Naive thymus-derived CD8-positive, alpha-beta T cell (primary cell): ENCODE results near the gene TANC2. TPM values are rescaled to one million over a fixed set of nuclear protein-coding genes. Genes with fewer than 3 reads are reported as not detected.

Source experiments
- ATAC-seq, 2 donors: fragments of 150-1000 bp; cut with Tn5 transposase in 1 of 2; sonication (Bioruptor Pico), chemical (Tn5 transposase) in 1 of 2; 1 replicate in 1 of 2; 2 replicates in 1 of 2; pipeline ENCODE4 v1.10.0; 2021; ENCODE audit warnings: mild to moderate bottlenecking in 2 of 2, moderate library complexity in 2 of 2
- POLR2A ChIA-PET: fragments of 350-600 bp; sonication (Branson Sonifier 250); formaldehyde crosslinking; loops from one replicate; lab custom pipeline; 2021; ENCODE audit warnings: antibody characterized with exemption; lab: Charles Lee
- DNase-seq, 10 donors: peaks; one replicate each; pipeline versions ENCODE4 v3.0.0 to v3.0.0-alpha.2; 2020 to 2022
- H3K27ac Mint-ChIP-seq, 10 donors: one replicate each; pipeline ENCODE4 v1.8.0; 2020 to 2022; ENCODE audit warnings: mild to moderate bottlenecking in 10 of 10, mixed read lengths in 10 of 10, moderate library complexity in 4 of 10, inconsistent platforms in 1 of 10
- H3K27me3 Mint-ChIP-seq, 5 donors: one replicate each; pipeline ENCODE4 v1.8.0; 2021 to 2022; ENCODE audit warnings: mixed read lengths in 5 of 5
- H3K36me3 Mint-ChIP-seq, 3 donors: one replicate each; pipeline ENCODE4 v1.8.0; 2020 to 2022; ENCODE audit warnings: mixed read lengths in 3 of 3, mild to moderate bottlenecking in 2 of 3, inconsistent platforms in 1 of 3
- H3K4me1 Mint-ChIP-seq, 4 donors: one replicate each; pipeline ENCODE4 v1.8.0; 2021 to 2022; ENCODE audit warnings: mixed read lengths in 4 of 4
- H3K4me3 Mint-ChIP-seq, 10 donors: one replicate each; pipeline ENCODE4 v1.8.0; 2020 to 2022; ENCODE audit warnings: mild to moderate bottlenecking in 10 of 10, mixed read lengths in 10 of 10, moderate library complexity in 6 of 10, inconsistent platforms in 1 of 10
- H3K9me3 Mint-ChIP-seq, 9 donors: one replicate each; pipeline ENCODE4 v1.8.0; 2020 to 2022; ENCODE audit warnings: mixed read lengths in 9 of 9, mild to moderate bottlenecking in 3 of 9, inconsistent platforms in 1 of 9, moderate library complexity in 1 of 9
- polyA plus RNA-seq, 3 donors: library from polyadenylated mRNA; unstranded; fragments of 300-500 nt; fragmentation: Illumina TruSeq; gene quantifications; one replicate each; pipeline ENCODE4 v1.2.3, GENCODE V29; 2021
- total RNA-seq, 8 experiments: library from RNA in 2 of 8; stranded (reverse) in 2 of 8; gene quantifications; one replicate each; pipeline ENCODE4 v1.2.3 and lab custom pipeline; 2021 to 2026

TANC2 gene
- 10 to 100 TPM; 35.8 to 39.6 TPM for total RNA-seq
- polyA plus RNA-seq = 1 to 10 TPM; 4.0 to 6.0 (median 5.3) TPM
- 6.1 to 40.4 (median 30.1) reads per million in 6 experiments for total RNA-seq (lab: John Stamatoyannopoulos, UW)

DNA sequence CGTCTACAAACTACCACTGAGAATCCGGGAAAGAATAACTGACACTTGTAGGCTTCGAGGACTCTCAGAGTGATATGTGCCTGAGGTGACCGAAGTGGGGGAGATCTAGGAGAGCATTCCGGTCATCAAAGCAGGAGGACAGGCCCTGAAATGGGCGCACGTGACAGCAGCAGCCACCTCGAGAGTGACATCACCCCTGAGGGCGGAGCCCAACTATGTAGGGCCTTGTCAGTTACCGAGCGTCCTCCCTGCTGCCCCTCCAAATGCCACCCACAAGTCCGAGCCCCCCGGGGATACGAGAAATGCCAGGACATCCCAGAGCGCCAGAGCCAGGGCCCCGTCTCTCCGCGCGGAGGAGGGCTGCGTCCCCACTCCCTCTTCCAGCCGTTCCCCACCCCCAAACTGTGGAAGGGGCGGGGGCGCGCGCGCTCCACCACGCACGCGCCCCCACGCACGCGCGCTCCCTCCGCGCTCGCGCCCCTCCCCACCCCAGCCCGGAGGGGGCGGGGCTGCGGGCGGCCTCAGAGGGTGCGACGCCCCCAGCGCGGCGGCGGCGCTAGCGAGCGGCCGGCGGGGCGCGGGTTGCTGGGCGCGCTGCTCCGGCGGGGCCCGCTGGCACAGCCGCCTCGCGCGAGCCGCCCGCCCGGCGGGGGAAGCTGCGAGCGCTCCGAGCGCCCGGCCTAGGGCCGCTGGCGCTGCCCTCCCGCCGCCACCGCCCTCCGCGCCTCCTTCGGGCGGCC is at the start of gene TANC2:
Gene TANC2 (plus strand): TSS at position 550 of the 740 bp plus-strand sequence. CDS start 43,325 bp downstream, outside the sequence.
- POLR2A ChIA-PET = interaction anchor here (1.1 to 2.4 kb wide), 2 partner anchors 241 to 310 kb away, joined by 6 to 12 read pairs; no protein-coding TSS in a partner anchor
- peak; percentile 76 to 95 (median 88) for DNase-seq
- H3K27me3 Mint-ChIP-seq = peaks cover 0 to 2% (median 0%) of the 10 kb centered on the region in 5 donors

DNA sequence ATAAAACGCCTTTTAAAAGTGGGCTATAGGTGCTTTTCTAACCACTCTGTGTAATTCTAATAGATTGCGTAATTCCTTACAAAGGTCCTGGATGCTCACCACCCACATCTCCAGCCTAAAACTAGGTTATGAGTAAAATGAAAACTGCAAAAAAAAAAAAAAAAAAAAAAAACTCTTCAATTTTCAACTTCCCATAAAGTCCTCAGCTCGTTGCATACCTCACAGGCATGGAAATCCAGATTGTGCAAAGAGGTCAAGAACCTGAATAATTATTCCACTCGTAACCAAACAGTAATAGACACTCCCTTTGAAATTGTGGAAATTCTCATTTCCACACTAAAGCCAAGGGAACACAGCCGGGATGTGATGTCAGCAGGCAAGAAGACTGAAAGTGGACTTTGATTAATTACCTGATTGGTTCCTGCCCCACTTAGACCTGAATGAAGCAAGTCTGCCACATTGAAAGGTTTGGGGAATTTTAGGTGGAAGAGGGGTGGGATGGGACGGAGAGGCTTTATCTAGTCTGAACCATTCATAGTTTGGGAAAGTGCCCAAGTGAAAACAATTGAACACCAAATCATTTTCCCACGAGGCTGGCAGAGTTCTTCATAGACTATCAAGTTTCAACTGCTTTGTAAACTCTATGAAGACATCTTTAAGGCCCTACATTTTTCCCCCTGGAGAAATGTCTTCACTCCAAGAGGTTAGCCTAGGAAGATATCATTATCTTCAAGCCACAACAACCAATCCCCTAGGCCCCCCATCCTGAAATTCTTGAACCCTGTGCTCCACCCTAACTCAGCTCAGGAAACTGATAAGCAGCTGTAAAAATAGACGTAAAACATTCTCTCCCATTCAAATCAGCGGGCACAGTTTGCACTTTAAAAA is 49.1 kb upstream of the TANC2 start:
- peaks cover 0 to 5% (median 0%) of the 10 kb centered on the region in 3 donors for H3K36me3 Mint-ChIP-seq
- POLR2A ChIA-PET = no interaction called here
- H3K27me3 Mint-ChIP-seq = peaks cover 8 to 23% (median 12%) of the 10 kb centered on the region in 5 donors
- no peak for ATAC-seq
- H3K4me1 Mint-ChIP-seq = no peaks in the 10 kb centered on the region
- H3K4me3 Mint-ChIP-seq = no peak overlapping the region
- no peak for DNase-seq
- H3K27ac Mint-ChIP-seq = no peak overlapping the region
- peaks cover 0 to 9% (median 3%) of the 10 kb centered on the region in 9 donors for H3K9me3 Mint-ChIP-seq

More for the DNA sequence above, at the start of gene TANC2:
- H3K4me3 Mint-ChIP-seq = peak within 1 kb of the TSS; percentile 89 to 98 (median 94)
- H3K9me3 Mint-ChIP-seq = no peaks in the 10 kb centered on the region
- H3K36me3 Mint-ChIP-seq = no peaks in the 10 kb centered on the region
- H3K4me1 Mint-ChIP-seq = peaks cover 22 to 38% (median 31%) of the 10 kb centered on the region in 4 donors
- ATAC-seq = peak; percentile 74 to 75
- peak within 1 kb of the TSS; percentile 97 to 100 (median 98) for H3K27ac Mint-ChIP-seq

DNA sequence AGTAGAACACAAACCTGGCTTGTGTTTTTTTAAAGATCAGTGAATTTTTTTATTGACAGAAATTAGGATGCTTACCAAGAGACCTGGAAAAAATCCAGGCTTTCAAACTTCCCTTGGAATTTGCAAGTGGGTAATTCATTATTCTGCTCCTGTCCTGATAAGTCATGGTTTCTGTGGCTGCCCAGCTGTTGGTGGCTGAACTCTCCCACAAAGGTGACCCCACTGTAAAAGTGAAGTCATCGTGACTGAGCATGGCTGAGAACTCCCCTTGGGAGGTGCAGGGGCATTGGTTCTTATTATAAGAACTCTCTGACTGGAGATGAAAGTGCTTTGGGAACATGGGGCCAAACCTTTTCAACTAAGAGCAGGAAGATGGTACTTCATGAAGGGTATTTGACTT is 46.6 kb upstream of the TANC2 start:
- peaks cover 0 to 2% (median 0%) of the 10 kb centered on the region in 9 donors for H3K9me3 Mint-ChIP-seq
- peak overlapping the region in 2 of 10 donors; percentile 15 to 37 for H3K27ac Mint-ChIP-seq
- H3K36me3 Mint-ChIP-seq = no peaks in the 10 kb centered on the region
- no peak for DNase-seq
- H3K27me3 Mint-ChIP-seq = peaks cover 6 to 13% (median 8%) of the 10 kb centered on the region in 5 donors
- POLR2A ChIA-PET = no interaction called here
- ATAC-seq = no peak
- no peaks in the 10 kb centered on the region for H3K4me1 Mint-ChIP-seq
- no peak overlapping the region for H3K4me3 Mint-ChIP-seq

DNA sequence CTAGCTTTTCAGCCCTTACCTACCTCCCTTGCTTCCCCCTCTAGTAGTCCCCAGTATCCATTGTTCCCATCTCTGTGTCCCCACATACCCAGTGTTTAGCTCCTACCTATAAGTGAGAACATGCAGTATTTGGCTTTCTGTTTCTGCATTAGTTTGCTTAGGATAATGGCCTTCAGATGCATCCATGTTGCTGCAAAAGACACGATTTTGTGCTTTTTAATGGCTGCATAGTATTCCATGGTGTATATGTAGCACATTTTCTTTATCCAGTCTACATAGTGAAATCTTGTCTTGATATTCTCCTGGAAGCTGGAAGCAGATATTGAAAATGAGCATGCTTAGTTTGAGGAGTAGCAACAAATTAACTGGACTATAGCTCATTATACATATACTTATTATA is 45.7 kb upstream of the TANC2 start:
- H3K9me3 Mint-ChIP-seq = peaks cover 0 to 2% (median 0%) of the 10 kb centered on the region in 9 donors
- DNase-seq (no peak), ATAC-seq (no peak)
- POLR2A ChIA-PET = no interaction called here
- no peak overlapping the region for H3K27ac Mint-ChIP-seq
- no peaks in the 10 kb centered on the region for H3K36me3 Mint-ChIP-seq
- no peak overlapping the region for H3K4me3 Mint-ChIP-seq
- no peaks in the 10 kb centered on the region for H3K4me1 Mint-ChIP-seq
- H3K27me3 Mint-ChIP-seq = peaks cover 1 to 13% (median 3%) of the 10 kb centered on the region in 5 donors

DNA sequence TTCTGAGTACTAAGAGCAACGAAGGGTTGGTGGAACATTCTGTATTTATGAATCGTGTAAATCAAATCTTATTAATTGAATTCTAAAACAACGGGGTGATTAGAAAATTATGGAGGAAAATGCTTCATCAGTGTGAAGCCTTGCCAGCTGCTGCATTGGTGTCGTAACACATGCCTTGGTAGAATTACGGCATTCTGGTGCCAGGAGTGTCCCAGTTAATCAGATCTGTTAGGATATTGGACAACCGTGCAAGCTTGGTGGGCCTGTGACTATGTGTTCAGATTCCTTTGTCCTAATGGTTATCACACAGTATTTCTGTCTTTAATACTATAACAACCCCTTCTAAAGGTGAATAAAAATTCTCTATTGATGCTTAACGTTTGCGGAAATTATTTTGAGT is 44.2 kb upstream of the TANC2 start:
- H3K4me3 Mint-ChIP-seq = no peak overlapping the region
- POLR2A ChIA-PET = no interaction called here
- DNase-seq = no peak
- peaks cover 0 to 7% (median 3%) of the 10 kb centered on the region in 5 donors for H3K27me3 Mint-ChIP-seq
- peaks cover 0 to under 1% (median 0%) of the 10 kb centered on the region in 9 donors for H3K9me3 Mint-ChIP-seq
- H3K4me1 Mint-ChIP-seq = no peaks in the 10 kb centered on the region
- H3K27ac Mint-ChIP-seq = no peak overlapping the region
- no peak for ATAC-seq
- H3K36me3 Mint-ChIP-seq = no peaks in the 10 kb centered on the region

DNA sequence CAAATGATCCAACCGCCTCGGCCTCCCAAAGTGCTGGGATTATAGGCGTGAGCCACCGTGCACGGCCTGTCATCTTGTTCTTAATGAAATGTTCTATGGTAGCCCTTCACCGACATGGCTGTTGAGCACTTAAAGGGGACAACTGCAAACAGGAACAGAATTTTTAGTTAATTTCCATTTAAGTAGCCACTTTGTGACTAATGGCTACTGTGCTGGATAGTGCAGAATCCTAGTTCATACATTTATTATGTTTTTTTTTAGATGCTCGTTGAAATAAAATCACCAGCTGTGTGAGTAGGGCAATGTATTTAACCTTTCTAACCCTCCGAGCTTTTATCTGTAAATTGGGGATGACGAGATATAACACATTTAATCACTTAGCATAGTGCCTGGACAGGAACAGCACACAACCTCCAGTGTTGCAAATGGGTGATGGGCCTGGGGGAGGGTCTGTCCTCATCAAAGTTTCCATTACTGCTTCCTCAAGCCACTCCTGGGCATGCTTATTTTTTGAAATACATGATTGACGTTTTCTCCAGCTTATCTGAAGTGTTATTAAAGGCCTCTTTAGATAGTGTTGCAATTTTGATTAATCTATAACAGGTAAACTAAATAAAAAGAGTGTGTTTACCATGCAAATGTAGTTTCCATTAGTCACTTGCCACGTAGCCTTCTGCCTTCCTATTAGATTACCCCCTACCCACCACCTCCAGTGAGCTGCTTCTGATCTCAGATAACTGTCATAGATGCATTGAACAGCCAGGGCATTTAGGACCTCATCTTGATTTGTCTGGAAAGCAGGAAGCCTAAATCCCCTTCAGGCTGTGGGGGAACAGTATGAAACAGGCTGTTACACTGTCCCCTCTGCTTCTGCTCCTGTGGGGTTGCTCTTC is 42.5 kb upstream of the TANC2 start:
- no peak overlapping the region for H3K27ac Mint-ChIP-seq

DNA sequence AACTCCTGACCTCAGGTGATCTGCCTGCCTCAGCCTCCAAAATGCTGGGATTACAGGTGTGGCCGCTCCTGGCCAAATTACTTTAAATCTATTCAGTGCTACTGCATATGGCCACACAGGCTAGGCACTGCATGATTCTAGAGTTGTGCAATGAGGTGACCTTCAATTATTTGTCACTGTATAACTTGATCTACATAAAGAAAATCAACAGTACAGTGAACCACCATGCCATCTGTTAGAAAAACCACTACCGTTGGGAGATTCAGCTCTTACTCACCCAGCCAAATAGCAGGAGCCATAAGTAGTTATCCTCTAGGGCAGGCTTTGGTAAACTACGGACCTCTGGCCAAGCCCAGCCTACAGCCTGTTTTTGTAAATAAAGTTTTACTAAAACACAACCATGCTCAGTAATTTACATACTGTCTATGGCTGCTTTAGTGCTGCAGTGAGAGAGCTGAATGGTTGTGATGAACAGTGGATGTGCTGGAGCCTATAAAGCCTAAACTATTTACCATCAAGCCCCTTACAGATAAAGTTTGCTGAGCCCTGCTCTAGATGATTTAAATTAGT is 40.7 kb upstream of the TANC2 start:
- no peak overlapping the region for H3K27ac Mint-ChIP-seq
- ATAC-seq = no peak
- H3K9me3 Mint-ChIP-seq = no peaks in the 10 kb centered on the region
- no peak for DNase-seq
- H3K36me3 Mint-ChIP-seq = no peaks in the 10 kb centered on the region
- peaks cover 0 to 12% (median 8%) of the 10 kb centered on the region in 5 donors for H3K27me3 Mint-ChIP-seq
- no peaks in the 10 kb centered on the region for H3K4me1 Mint-ChIP-seq
- H3K4me3 Mint-ChIP-seq = no peak overlapping the region
- POLR2A ChIA-PET = no interaction called here

More for the DNA sequence above, 42.5 kb upstream of the TANC2 start:
- Mint-ChIP-seq H3K36me3 (no peaks in the 10 kb centered on the region), H3K4me3 (no peak overlapping the region), H3K27me3 (peaks cover 0 to 12% (median 7%) of the 10 kb centered on the region in 5 donors), H3K4me1 (no peaks in the 10 kb centered on the region), H3K9me3 (no peaks in the 10 kb centered on the region)
- DNase-seq (no peak), ATAC-seq (no peak)
- POLR2A ChIA-PET = interaction anchor here (0.6 kb wide), 1 partner anchor 10 kb away, joined by 3 read pairs; no protein-coding TSS in a partner anchor

DNA sequence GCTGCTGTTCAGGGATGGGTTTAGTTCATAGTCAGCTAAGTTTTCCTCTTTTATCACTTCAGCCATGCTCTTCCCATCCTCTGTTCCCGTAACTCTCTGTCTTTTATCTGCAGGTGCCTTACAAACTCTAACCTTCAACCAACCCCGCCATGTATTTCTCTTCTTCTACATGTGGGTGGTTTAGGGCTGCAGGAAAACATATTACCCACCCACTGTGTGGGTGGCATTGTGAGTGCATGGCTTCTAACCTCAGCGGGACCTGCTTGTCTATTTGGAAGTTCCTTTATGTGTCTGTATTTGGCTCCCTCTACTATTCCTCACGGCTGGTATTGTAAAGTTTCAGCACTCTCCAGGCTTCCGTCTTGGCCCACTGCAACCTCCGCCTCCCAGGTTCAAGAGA is 39.0 kb upstream of the TANC2 start:
- ATAC-seq (no peak), DNase-seq (no peak)
- POLR2A ChIA-PET = no interaction called here
- Mint-ChIP-seq H3K9me3 (no peaks in the 10 kb centered on the region), H3K27me3 (peaks cover 9 to 15% (median 12%) of the 10 kb centered on the region in 5 donors), H3K36me3 (no peaks in the 10 kb centered on the region), H3K4me3 (no peak overlapping the region), H3K27ac (no peak overlapping the region), H3K4me1 (no peaks in the 10 kb centered on the region)

DNA sequence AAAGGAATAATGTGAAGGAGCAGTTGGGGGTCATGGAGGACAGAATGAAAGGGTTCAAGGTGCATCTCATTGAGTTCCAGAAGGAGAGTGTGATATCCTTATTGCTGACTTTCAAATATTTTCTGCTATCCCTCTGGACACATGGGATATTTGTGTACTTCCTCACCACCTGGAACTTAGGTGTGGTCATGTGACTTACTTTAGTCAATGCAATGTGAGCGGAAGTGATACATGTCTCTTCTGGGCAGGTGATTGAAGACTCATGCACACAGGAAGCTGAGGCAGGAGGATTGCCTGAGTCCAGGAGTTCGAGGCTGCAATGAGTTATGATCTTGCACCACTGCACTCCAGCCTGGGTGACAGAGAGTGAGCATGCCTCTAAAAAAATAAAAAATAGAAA is 36.7 kb upstream of the TANC2 start:
- POLR2A ChIA-PET = no interaction called here
- ATAC-seq = no peak
- Mint-ChIP-seq H3K9me3 (peaks cover 0 to 3% (median 0%) of the 10 kb centered on the region in 9 donors), H3K27ac (no peak overlapping the region), H3K27me3 (peaks cover 13 to 30% (median 23%) of the 10 kb centered on the region in 5 donors), H3K4me1 (no peaks in the 10 kb centered on the region), H3K36me3 (no peaks in the 10 kb centered on the region), H3K4me3 (no peak overlapping the region)
- no peak for DNase-seq

DNA sequence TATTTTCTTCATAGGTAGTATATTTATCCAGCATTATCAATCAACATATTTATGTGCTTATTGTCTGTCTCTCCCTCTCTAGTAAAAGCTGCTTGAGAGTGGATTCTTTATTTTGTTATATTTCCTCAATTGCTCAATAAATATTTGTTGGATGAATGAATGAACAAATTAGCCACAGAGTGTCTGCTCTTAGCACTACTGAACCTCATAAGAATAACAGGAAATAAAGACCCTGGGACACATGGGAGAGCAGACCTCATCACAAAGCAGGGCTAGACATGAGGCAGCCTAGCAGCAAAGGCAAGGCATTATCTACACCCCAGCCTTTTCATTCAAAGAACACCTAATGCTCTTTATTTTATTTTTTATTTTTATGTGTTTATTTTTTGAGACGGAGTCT is 34.9 kb upstream of the TANC2 start:
- DNase-seq (no peak), ATAC-seq (no peak)
- Mint-ChIP-seq H3K27ac (no peak overlapping the region), H3K9me3 (peaks cover 0 to 3% (median 0%) of the 10 kb centered on the region in 9 donors), H3K4me1 (no peaks in the 10 kb centered on the region), H3K27me3 (peaks cover 18 to 40% (median 32%) of the 10 kb centered on the region in 5 donors), H3K36me3 (no peaks in the 10 kb centered on the region), H3K4me3 (no peak overlapping the region)
- POLR2A ChIA-PET = no interaction called here

DNA sequence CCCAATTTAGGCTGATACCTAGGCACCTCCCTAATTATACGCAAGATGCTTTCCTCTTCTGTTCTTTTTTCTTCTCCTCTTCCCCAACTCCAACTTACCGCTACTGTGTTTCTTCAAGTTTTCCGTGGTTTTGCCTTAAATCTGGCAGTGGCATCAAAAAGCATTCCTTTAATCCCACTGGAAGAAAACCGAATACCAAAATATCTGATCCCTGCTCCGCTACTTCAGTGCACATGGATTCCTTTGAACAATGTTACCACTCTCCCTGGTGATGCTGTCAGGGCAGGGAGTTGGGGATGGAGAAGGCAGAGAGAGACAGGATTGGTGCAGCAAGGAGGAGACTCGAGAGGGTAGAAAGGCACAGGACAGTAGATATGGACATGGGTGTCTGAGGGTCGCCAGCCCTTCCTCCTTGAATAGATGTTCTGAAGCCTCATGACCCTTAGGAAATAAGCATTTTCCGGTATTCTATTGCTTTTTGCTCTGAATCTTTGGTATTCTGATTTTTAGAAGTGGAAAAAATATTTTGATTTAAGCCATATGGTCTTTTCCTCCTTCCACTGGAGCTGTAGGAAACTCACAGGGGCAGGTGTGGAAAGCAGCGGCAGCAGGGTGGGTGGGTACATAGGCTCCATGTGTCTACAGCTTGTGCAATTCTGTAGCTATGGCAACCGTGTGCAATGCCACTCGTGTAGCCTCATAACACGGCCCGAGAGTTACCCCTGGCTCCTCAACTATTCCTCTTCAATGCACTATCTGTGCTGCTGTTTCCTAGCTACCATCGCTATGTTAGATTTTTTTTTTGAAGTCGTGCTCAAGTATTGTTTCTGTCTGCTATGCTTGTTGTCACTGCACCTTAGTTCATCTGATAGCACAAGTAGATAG is 32.3 kb upstream of the TANC2 start:
- ATAC-seq (no peak), DNase-seq (no peak)
- H3K9me3 Mint-ChIP-seq = peaks cover 0 to 3% (median 0%) of the 10 kb centered on the region in 9 donors
- no peak overlapping the region for H3K4me3 Mint-ChIP-seq
- H3K27me3 Mint-ChIP-seq = peaks cover 22 to 62% (median 32%) of the 10 kb centered on the region in 5 donors
- no peak overlapping the region for H3K27ac Mint-ChIP-seq
- POLR2A ChIA-PET = interaction anchor here (0.7 kb wide), 1 partner anchor 486 kb away, joined by 3 read pairs; no protein-coding TSS in a partner anchor
- no peaks in the 10 kb centered on the region for H3K36me3 Mint-ChIP-seq
- no peaks in the 10 kb centered on the region for H3K4me1 Mint-ChIP-seq
